ENCODE data around the gene NUP43.
"Not testable (repeated sequence)": the region's sequence is repeated elsewhere in the genome, so short reads cannot be mapped to it uniquely, and the experiment has no call there.

DNA sequence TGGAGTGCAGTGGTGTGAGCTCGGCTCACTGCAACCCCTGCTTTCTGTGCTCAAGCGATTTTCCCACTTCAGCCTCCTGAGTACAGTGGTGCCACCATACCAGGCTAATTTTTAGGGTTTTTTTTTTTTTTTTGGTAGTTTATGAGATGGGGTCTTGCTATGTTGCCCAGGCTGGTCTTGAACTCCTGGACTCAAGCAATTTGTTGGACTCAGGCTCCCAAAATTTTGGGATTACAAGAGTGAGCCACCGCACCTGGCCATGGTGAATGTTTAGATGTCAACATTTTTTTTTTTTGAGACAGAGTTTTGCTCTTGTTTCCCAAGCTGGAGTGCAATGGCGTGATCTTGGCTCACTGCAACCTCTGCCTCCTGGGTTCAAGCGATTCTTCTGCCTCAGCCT is 5.6 kb upstream of the NUP43 start:
- TF ChIP-seq, protein P1, sequence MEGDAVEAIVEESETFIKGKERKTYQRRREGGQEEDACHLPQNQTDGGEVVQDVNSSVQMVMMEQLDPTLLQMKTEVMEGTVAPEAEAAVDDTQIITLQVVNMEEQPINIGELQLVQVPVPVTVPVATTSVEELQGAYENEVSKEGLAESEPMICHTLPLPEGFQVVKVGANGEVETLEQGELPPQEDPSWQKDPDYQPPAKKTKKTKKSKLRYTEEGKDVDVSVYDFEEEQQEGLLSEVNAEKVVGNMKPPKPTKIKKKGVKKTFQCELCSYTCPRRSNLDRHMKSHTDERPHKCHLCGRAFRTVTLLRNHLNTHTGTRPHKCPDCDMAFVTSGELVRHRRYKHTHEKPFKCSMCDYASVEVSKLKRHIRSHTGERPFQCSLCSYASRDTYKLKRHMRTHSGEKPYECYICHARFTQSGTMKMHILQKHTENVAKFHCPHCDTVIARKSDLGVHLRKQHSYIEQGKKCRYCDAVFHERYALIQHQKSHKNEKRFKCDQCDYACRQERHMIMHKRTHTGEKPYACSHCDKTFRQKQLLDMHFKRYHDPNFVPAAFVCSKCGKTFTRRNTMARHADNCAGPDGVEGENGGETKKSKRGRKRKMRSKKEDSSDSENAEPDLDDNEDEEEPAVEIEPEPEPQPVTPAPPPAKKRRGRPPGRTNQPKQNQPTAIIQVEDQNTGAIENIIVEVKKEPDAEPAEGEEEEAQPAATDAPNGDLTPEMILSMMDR (IDR thresholded peaks at IDR 0.05), result not testable (repeated sequence)
- TF ChIP-seq POLR2A (IDR thresholded peaks at IDR 0.05), result not testable (repeated sequence)

All from uterus (tissue), 2 donors.